ENCODE data around the gene IL5. TPM values are rescaled to one million over a fixed set of nuclear protein-coding genes. Genes with fewer than 3 reads are reported as not detected.

The IL5 gene
- total and polyA plus RNA-seq, 2 of the 13 experiments (the other 11 are each of a cell fraction or from before 2014, with no cell fraction given), result not detected

DNA sequence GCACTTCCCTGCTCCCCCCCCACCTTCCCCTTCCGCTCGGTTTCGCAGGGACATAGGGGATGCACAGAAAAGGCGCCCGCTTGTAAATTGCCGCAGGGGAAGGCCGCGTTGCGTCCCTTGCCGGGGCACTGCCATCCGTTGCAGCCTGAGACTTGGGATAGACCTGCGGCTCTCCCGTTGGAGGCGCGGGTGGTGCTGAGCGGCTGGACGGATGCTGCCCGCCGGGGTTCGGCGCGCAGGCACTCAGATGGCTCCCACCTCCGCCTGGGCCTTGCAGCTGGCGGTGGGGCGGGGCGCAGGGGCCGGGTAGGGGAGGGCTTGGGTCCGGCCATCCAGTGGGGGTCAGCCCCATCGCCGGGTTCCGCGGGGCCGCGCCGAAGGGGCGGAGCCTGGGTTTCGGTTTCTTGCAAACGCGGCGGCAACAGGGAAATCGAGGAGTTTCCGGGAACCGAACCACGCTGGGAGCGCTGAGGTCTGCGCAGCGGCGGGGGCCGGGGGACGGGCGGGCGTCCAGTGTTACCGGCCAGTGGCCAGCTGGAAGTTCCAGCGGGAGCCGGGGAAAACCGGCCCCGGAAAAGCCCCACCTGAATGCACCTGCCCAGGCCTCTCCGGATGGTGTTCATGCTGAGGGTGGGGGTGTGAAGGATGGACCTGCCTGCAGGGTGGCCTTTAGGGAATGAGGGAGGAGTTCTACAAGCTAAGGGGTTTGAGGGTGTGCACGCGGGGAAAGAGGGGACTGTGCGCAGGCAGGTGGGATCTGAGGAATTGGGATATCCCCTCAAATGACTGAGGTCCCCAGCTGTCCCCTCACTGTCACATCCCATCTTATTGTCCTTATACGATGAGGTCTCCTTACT is 46.5 kb downstream of the IL5 start (continued):
- TF ChIP-seq PHF21A (CRISPR knock-in tag; IDR thresholded peaks at IDR 0.05) (0 out of 2 replicates have a peak, but pooled peaks have one; percentile 44), ZSCAN25 (CRISPR knock-in tag; IDR thresholded peaks at IDR 0.05) (no peak; the same call in 1 of the 2 replicates), ZMYM2 (CRISPR knock-in tag; IDR thresholded peaks at IDR 0.05) (peak; percentile 55; the same call in 1 of the 2 replicates), AKAP8 (CRISPR knock-in tag; IDR thresholded peaks at IDR 0.05) (peak; percentile 74; the same call in 1 of the 2 replicates), ZNF619 (CRISPR knock-in tag; IDR thresholded peaks at IDR 0.05) (0 out of 2 replicates have a peak, but pooled peaks have one; percentile 40)
- TF ChIP-seq, protein P1, sequence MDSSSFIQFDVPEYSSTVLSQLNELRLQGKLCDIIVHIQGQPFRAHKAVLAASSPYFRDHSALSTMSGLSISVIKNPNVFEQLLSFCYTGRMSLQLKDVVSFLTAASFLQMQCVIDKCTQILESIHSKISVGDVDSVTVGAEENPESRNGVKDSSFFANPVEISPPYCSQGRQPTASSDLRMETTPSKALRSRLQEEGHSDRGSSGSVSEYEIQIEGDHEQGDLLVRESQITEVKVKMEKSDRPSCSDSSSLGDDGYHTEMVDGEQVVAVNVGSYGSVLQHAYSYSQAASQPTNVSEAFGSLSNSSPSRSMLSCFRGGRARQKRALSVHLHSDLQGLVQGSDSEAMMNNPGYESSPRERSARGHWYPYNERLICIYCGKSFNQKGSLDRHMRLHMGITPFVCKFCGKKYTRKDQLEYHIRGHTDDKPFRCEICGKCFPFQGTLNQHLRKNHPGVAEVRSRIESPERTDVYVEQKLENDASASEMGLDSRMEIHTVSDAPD (CRISPR knock-in tag; IDR thresholded peaks at IDR 0.05), result no peak
- TF ChIP-seq, protein P2, sequence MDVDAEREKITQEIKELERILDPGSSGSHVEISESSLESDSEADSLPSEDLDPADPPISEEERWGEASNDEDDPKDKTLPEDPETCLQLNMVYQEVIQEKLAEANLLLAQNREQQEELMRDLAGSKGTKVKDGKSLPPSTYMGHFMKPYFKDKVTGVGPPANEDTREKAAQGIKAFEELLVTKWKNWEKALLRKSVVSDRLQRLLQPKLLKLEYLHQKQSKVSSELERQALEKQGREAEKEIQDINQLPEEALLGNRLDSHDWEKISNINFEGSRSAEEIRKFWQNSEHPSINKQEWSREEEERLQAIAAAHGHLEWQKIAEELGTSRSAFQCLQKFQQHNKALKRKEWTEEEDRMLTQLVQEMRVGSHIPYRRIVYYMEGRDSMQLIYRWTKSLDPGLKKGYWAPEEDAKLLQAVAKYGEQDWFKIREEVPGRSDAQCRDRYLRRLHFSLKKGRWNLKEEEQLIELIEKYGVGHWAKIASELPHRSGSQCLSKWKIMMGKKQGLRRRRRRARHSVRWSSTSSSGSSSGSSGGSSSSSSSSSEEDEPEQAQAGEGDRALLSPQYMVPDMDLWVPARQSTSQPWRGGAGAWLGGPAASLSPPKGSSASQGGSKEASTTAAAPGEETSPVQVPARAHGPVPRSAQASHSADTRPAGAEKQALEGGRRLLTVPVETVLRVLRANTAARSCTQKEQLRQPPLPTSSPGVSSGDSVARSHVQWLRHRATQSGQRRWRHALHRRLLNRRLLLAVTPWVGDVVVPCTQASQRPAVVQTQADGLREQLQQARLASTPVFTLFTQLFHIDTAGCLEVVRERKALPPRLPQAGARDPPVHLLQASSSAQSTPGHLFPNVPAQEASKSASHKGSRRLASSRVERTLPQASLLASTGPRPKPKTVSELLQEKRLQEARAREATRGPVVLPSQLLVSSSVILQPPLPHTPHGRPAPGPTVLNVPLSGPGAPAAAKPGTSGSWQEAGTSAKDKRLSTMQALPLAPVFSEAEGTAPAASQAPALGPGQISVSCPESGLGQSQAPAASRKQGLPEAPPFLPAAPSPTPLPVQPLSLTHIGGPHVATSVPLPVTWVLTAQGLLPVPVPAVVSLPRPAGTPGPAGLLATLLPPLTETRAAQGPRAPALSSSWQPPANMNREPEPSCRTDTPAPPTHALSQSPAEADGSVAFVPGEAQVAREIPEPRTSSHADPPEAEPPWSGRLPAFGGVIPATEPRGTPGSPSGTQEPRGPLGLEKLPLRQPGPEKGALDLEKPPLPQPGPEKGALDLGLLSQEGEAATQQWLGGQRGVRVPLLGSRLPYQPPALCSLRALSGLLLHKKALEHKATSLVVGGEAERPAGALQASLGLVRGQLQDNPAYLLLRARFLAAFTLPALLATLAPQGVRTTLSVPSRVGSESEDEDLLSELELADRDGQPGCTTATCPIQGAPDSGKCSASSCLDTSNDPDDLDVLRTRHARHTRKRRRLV (CRISPR knock-in tag; IDR thresholded peaks at IDR 0.05), result 0 out of 2 replicates have a peak, but pooled peaks have one; percentile 29
- TF ChIP-seq, protein P3, sequence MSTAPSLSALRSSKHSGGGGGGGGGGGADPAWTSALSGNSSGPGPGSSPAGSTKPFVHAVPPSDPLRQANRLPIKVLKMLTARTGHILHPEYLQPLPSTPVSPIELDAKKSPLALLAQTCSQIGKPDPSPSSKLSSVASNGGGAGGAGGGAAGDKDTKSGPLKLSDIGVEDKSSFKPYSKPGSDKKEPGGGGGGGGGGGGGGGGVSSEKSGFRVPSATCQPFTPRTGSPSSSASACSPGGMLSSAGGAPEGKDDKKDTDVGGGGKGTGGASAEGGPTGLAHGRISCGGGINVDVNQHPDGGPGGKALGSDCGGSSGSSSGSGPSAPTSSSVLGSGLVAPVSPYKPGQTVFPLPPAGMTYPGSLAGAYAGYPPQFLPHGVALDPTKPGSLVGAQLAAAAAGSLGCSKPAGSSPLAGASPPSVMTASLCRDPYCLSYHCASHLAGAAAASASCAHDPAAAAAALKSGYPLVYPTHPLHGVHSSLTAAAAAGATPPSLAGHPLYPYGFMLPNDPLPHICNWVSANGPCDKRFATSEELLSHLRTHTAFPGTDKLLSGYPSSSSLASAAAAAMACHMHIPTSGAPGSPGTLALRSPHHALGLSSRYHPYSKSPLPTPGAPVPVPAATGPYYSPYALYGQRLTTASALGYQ (CRISPR knock-in tag; IDR thresholded peaks at IDR 0.05), result no peak
- TF ChIP-seq, protein P4, sequence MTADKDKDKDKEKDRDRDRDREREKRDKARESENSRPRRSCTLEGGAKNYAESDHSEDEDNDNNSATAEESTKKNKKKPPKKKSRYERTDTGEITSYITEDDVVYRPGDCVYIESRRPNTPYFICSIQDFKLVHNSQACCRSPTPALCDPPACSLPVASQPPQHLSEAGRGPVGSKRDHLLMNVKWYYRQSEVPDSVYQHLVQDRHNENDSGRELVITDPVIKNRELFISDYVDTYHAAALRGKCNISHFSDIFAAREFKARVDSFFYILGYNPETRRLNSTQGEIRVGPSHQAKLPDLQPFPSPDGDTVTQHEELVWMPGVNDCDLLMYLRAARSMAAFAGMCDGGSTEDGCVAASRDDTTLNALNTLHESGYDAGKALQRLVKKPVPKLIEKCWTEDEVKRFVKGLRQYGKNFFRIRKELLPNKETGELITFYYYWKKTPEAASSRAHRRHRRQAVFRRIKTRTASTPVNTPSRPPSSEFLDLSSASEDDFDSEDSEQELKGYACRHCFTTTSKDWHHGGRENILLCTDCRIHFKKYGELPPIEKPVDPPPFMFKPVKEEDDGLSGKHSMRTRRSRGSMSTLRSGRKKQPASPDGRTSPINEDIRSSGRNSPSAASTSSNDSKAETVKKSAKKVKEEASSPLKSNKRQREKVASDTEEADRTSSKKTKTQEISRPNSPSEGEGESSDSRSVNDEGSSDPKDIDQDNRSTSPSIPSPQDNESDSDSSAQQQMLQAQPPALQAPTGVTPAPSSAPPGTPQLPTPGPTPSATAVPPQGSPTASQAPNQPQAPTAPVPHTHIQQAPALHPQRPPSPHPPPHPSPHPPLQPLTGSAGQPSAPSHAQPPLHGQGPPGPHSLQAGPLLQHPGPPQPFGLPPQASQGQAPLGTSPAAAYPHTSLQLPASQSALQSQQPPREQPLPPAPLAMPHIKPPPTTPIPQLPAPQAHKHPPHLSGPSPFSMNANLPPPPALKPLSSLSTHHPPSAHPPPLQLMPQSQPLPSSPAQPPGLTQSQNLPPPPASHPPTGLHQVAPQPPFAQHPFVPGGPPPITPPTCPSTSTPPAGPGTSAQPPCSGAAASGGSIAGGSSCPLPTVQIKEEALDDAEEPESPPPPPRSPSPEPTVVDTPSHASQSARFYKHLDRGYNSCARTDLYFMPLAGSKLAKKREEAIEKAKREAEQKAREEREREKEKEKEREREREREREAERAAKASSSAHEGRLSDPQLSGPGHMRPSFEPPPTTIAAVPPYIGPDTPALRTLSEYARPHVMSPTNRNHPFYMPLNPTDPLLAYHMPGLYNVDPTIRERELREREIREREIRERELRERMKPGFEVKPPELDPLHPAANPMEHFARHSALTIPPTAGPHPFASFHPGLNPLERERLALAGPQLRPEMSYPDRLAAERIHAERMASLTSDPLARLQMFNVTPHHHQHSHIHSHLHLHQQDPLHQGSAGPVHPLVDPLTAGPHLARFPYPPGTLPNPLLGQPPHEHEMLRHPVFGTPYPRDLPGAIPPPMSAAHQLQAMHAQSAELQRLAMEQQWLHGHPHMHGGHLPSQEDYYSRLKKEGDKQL (CRISPR knock-in tag; IDR thresholded peaks at IDR 0.05; ENCODE audit: low read depth), result no peak

All from HepG2 (cell line).